ENCODE measurements around the gene SRPK3. TPM values are rescaled to one million over a fixed set of nuclear protein-coding genes. Genes with fewer than 3 reads are reported as not detected.

The SRPK3 gene
- total RNA-seq, 3 donors from 2014 or later (not counting 1 experiment from before 2014, with no cell fraction given) = not detected

GRCh38 chrX:153766871-153767673, 13.8 kb upstream of the SRPK3 start:
- DNase-seq = no peak
- H3K4me1 ChIP-seq (ENCODE audit: control insufficient read depth, insufficient read depth, low read length) = peaks cover 18% of the 10 kb centered on the region
- H3K27ac ChIP-seq (ENCODE audit: low read length) = no peak overlapping the region
- H3K9me3 Mint-ChIP-seq = no peaks in the 10 kb centered on the region
- no peak for ATAC-seq
- H3K4me1 Mint-ChIP-seq = peaks cover 0 to 20% of the 10 kb centered on the region in 2 donors
- H3K9me3 ChIP-seq (ENCODE audit: control insufficient read depth, insufficient read depth, low read length) = no peaks in the 10 kb centered on the region
- H3K36me3 ChIP-seq (ENCODE audit: control insufficient read depth, insufficient read depth, low read length) = no peaks in the 10 kb centered on the region
- no peak overlapping the region for H3K4me3 Mint-ChIP-seq
- TF ChIP-seq CTCF (IDR thresholded peaks at IDR 0.05) = no peak
- intact Hi-C loops (cut with micrococcal nuclease) = no loop called here
- H3K27me3 ChIP-seq (ENCODE audit: control insufficient read depth, insufficient read depth, low read length) = no peaks in the 10 kb centered on the region
- H3K4me3 ChIP-seq (ENCODE audit: low read length) = no peak overlapping the region
- H3K27me3 Mint-ChIP-seq (ENCODE audit: low read depth in 2 of 2) = no peaks in the 10 kb centered on the region
- WGBS (ENCODE audit: insufficient coverage) = 92% methylated on average over 56 of the region's 56 CpGs
- H3K36me3 Mint-ChIP-seq = no peaks in the 10 kb centered on the region
- no peak overlapping the region for H3K27ac Mint-ChIP-seq

GRCh38 chrX:153767674-153768055, 13.2 kb upstream of the SRPK3 start:
- no peaks in the 10 kb centered on the region for H3K36me3 ChIP-seq (ENCODE audit: control insufficient read depth, insufficient read depth, low read length)
- H3K9me3 ChIP-seq (ENCODE audit: control insufficient read depth, insufficient read depth, low read length) = no peaks in the 10 kb centered on the region
- no peak for DNase-seq
- intact Hi-C loops (cut with micrococcal nuclease) = no loop called here
- Mint-ChIP-seq H3K36me3 (no peaks in the 10 kb centered on the region), H3K27me3 (ENCODE audit: low read depth in 2 of 2) (no peaks in the 10 kb centered on the region), H3K27ac (no peak overlapping the region), H3K4me3 (no peak overlapping the region), H3K9me3 (no peaks in the 10 kb centered on the region), H3K4me1 (peaks cover 0 to 20% of the 10 kb centered on the region in 2 donors)
- WGBS (ENCODE audit: insufficient coverage) = 92% methylated on average over 20 of the region's 20 CpGs
- ATAC-seq = no peak
- H3K4me1 ChIP-seq (ENCODE audit: control insufficient read depth, insufficient read depth, low read length) = peaks cover 18% of the 10 kb centered on the region
- no peak overlapping the region for H3K4me3 ChIP-seq (ENCODE audit: low read length)
- TF ChIP-seq CTCF (IDR thresholded peaks at IDR 0.05) = no peak
- H3K27ac ChIP-seq (ENCODE audit: low read length) = no peak overlapping the region
- no peaks in the 10 kb centered on the region for H3K27me3 ChIP-seq (ENCODE audit: control insufficient read depth, insufficient read depth, low read length)

GRCh38 chrX:153768311-153769157, 12.3 kb upstream of the SRPK3 start:
- TF ChIP-seq CTCF (IDR thresholded peaks at IDR 0.05) = no peak
- intact Hi-C loops (cut with micrococcal nuclease) = no loop called here
- no peak for DNase-seq

More at GRCh38 chrX:153768311-153769157, 12.3 kb upstream of the SRPK3 start:
- Histone ChIP-seq H3K9me3 (ENCODE audit: control insufficient read depth, insufficient read depth, low read length) (no peaks in the 10 kb centered on the region), H3K36me3 (ENCODE audit: control insufficient read depth, insufficient read depth, low read length) (no peaks in the 10 kb centered on the region), H3K4me1 (ENCODE audit: control insufficient read depth, insufficient read depth, low read length) (peaks cover 18% of the 10 kb centered on the region), H3K27ac (ENCODE audit: low read length) (no peak overlapping the region), H3K27me3 (ENCODE audit: control insufficient read depth, insufficient read depth, low read length) (no peaks in the 10 kb centered on the region), H3K4me3 (ENCODE audit: low read length) (no peak overlapping the region)
- H3K9me3 Mint-ChIP-seq = no peaks in the 10 kb centered on the region
- peaks cover 0 to 20% of the 10 kb centered on the region in 2 donors for H3K4me1 Mint-ChIP-seq
- no peak overlapping the region for H3K27ac Mint-ChIP-seq
- H3K27me3 Mint-ChIP-seq (ENCODE audit: low read depth in 2 of 2) = no peaks in the 10 kb centered on the region
- WGBS (ENCODE audit: insufficient coverage) = 81% methylated on average over 14 of the region's 22 CpGs
- ATAC-seq = no peak
- no peak overlapping the region for H3K4me3 Mint-ChIP-seq
- no peaks in the 10 kb centered on the region for H3K36me3 Mint-ChIP-seq
